IMR-90 (cell line): Measurements from ENCODE around the gene OTOG. TPM values are rescaled to one million over a fixed set of nuclear protein-coding genes. Genes with fewer than 3 reads are reported as not detected.

Source experiments
- ATAC-seq: fragments of 200-7000 bp; cut with Tn5 transposase; 2 replicates; pipeline ENCODE4 v1.9.1; 2020; ENCODE audit warnings: low read depth, mild to moderate bottlenecking, moderate library complexity
- BruUV-seq: library from RNA; stranded (reverse); fragments of 400-500 nt; replicated peaks from 2 replicates; lab custom pipeline; 2021; lab: Mats Ljungman, UMichigan
- CTCF ChIA-PET: fragments of 300-600 bp; formaldehyde crosslinking; extraction: SDS; loops from one replicate; lab custom pipeline; 2021; ENCODE audit warnings: antibody characterized with exemption; lab: Yijun Ruan, JAX
- POLR2A ChIA-PET: fragments of 300-600 bp; sonication (Branson Sonifier 250); formaldehyde crosslinking; loops from one replicate; lab custom pipeline; 2022; ENCODE audit warnings: antibody characterized with exemption; ENCODE audit not compliant: unreplicated experiment; lab: Charles Lee
- DNase-seq: peaks from one replicate; pipeline ENCODE4 v3.0.0; 2013
- H2AFZ ChIP-seq: replicated peaks from 2 replicates; pipeline ENCODE3; 2013; ENCODE audit warnings: low read length, mild to moderate bottlenecking; ENCODE audit not compliant: poor library complexity
- H2AK5ac ChIP-seq: 2 replicates; pipeline ENCODE4 v1.6.1; 2013; ENCODE audit warnings: low read depth, low read length, inconsistent platforms
- H2AK9ac ChIP-seq: replicated peaks from 2 replicates; pipeline ENCODE3; 2013; ENCODE audit warnings: mild to moderate bottlenecking, low read depth, low read length, moderate library complexity; ENCODE audit not compliant: poor library complexity
- H2BK120ac ChIP-seq: 2 replicates; pipeline ENCODE4 v1.6.1; 2013; ENCODE audit warnings: low read depth, low read length, inconsistent platforms
- H2BK15ac ChIP-seq: 3 replicates; pipeline ENCODE4 v1.6.1; 2013; ENCODE audit warnings: low read depth, low read length, inconsistent platforms
- H2BK20ac ChIP-seq: 2 replicates; pipeline ENCODE4 v1.6.1; 2013; ENCODE audit warnings: low read depth, mild to moderate bottlenecking, inconsistent platforms, low read length, moderate library complexity
- H2BK5ac ChIP-seq: 2 replicates; pipeline ENCODE4 v1.6.1; 2013; ENCODE audit warnings: mild to moderate bottlenecking, low read depth, low read length, inconsistent platforms; ENCODE audit not compliant: poor library complexity, severe bottlenecking
- H3K14ac ChIP-seq: replicated peaks from 2 replicates; pipeline ENCODE4 v1.6.1; 2013; ENCODE audit warnings: low read depth, low read length, inconsistent platforms
- H3K18ac ChIP-seq: 2 replicates; pipeline ENCODE4 v1.6.1; 2013; ENCODE audit warnings: low read depth, low read length, control low read depth
- H3K23ac ChIP-seq: 2 replicates; pipeline ENCODE4 v1.6.1; 2013; ENCODE audit warnings: low read depth, low read length, inconsistent platforms
- H3K27ac ChIP-seq: 2 replicates; pipeline ENCODE4 v1.5.1; 2013; ENCODE audit warnings: mild to moderate bottlenecking, control low read depth, low read length; ENCODE audit not compliant: insufficient read depth
- H3K27me3 ChIP-seq: 2 replicates; pipeline ENCODE4 v1.6.1; 2013; ENCODE audit warnings: low read length; ENCODE audit not compliant: control insufficient read depth, insufficient read depth
- H3K36me3 ChIP-seq: 2 replicates; pipeline ENCODE4 v1.6.1; 2013; ENCODE audit warnings: low read length, mixed read lengths; ENCODE audit not compliant: control insufficient read depth, insufficient read depth
- H3K4ac ChIP-seq: 2 replicates; pipeline ENCODE4 v1.6.1; 2013; ENCODE audit warnings: low read depth, low read length, inconsistent platforms
- H3K4me1 ChIP-seq: 2 replicates; pipeline ENCODE4 v1.6.1; 2013; ENCODE audit warnings: low read length, mixed read lengths; ENCODE audit not compliant: control insufficient read depth, insufficient read depth
- H3K4me2 ChIP-seq: 2 replicates; pipeline ENCODE4 v1.6.1; 2013; ENCODE audit warnings: low read depth, mild to moderate bottlenecking, control low read depth, low read length, moderate library complexity
- H3K4me3 ChIP-seq: 2 replicates; pipeline ENCODE4 v1.5.1; 2013; ENCODE audit warnings: low read depth, mild to moderate bottlenecking, control low read depth, low read length, moderate library complexity; ENCODE audit not compliant: insufficient read depth
- H3K56ac ChIP-seq: 2 replicates; pipeline ENCODE4 v1.6.1; 2013; ENCODE audit warnings: low read length, inconsistent platforms; ENCODE audit not compliant: insufficient read depth; ENCODE audit errors: extremely low read depth
- H3K79me1 ChIP-seq, 2 experiments: 2 replicates each; pipeline ENCODE4 v1.6.1; 2013; ENCODE audit warnings: low read length in 2 of 2, inconsistent platforms in 1 of 2, low read depth in 1 of 2
- H3K9ac ChIP-seq: 2 replicates; pipeline ENCODE4 v1.6.1; 2013; ENCODE audit warnings: low read depth, low read length, control low read depth
- H3K9me1 ChIP-seq: 2 replicates; pipeline ENCODE4 v1.6.1; 2013; ENCODE audit warnings: low read length, inconsistent platforms; ENCODE audit not compliant: insufficient read depth
- H3K9me3 ChIP-seq: 2 replicates; pipeline ENCODE4 v1.6.1; 2013; ENCODE audit warnings: low read length; ENCODE audit not compliant: control insufficient read depth, insufficient read depth
- H4K20me1 ChIP-seq: 2 replicates; pipeline ENCODE4 v1.6.1; 2013; ENCODE audit warnings: low read length, inconsistent platforms; ENCODE audit not compliant: insufficient read depth
- H4K5ac ChIP-seq: 2 replicates; pipeline ENCODE4 v1.6.1; 2013; ENCODE audit warnings: mild to moderate bottlenecking, low read depth, low read length, control low read depth
- H4K8ac ChIP-seq, 2 experiments: 2 replicates each; pipeline ENCODE4 v1.6.1; 2013; ENCODE audit warnings: low read depth in 2 of 2, low read length in 2 of 2, control low read depth in 1 of 2, inconsistent platforms in 1 of 2
- H4K91ac ChIP-seq: 2 replicates; pipeline ENCODE4 v1.6.1; 2013; ENCODE audit warnings: low read depth, low read length, inconsistent platforms; ENCODE audit not compliant: insufficient read depth
- CEBPB ChIP-seq: IDR thresholded peaks from 2 replicates; pipeline ENCODE4 v1.6.1; 2012; ENCODE audit warnings: low read depth, low read length, improper control_type of control experiment
- CHD1 ChIP-seq: IDR thresholded peaks from 2 replicates; pipeline ENCODE4 v1.6.1; 2012; ENCODE audit warnings: low read depth, low read length, improper control_type of control experiment
- POLR2A ChIP-seq: IDR thresholded peaks from 2 replicates; pipeline ENCODE4 v1.6.1; 2012; ENCODE audit warnings: mild to moderate bottlenecking, low read depth, low read length
- WGBS, 2 experiments: methylation state at CpG; one replicate each; pipeline versions ENCODE4 v1.1.5 to v1.1.7; 2013; ENCODE audit warnings: missing lambda C conversion rate in 2 of 2; ENCODE audit not compliant: insufficient read length in 1 of 2; ENCODE audit errors: extremely low coverage in 2 of 2; 5-methylcytosine and 5-hydroxymethylcytosine counted together
- dilution Hi-C: fragments of 300-500 bp; cut with HindIII; formaldehyde crosslinking; loops from one replicate; pipeline ENCODE4 v1.14.3; 2018; ENCODE audit warnings: low sequenced_read_pairs; ENCODE audit not compliant: unreplicated experiment
- in situ Hi-C: fragments of 300-500 bp; cut with MboI; formaldehyde crosslinking; loops from 3 replicates; pipeline ENCODE4 v1.14.3; 2019; ENCODE audit warnings: low sequenced_read_pairs, inconsistent platforms, mixed read lengths
- intact Hi-C: fragments of 100-400 bp; cut with micrococcal nuclease; formaldehyde crosslinking; loops from 2 replicates; pipeline ENCODE4 v1.10.0; 2022
- polyA plus RNA-seq, 3 experiments: library from polyadenylated mRNA; depleted of rRNA; stranded (reverse); fragments of >200 nt; gene quantifications; 2 replicates each; pipeline ENCODE4 v1.2.3, GENCODE V29; 2012; ENCODE audit warnings: low replicate concordance in 1 of 3
- total RNA-seq: library from RNA; depleted of rRNA; stranded (reverse); fragments of >200 nt; gene quantifications from 2 replicates; pipeline ENCODE4 v1.2.3, GENCODE V29; 2012

The OTOG gene
- total and polyA plus RNA-seq, 2 of the 4 experiments (the other 2 are of a cell fraction) = not detected

DNA sequence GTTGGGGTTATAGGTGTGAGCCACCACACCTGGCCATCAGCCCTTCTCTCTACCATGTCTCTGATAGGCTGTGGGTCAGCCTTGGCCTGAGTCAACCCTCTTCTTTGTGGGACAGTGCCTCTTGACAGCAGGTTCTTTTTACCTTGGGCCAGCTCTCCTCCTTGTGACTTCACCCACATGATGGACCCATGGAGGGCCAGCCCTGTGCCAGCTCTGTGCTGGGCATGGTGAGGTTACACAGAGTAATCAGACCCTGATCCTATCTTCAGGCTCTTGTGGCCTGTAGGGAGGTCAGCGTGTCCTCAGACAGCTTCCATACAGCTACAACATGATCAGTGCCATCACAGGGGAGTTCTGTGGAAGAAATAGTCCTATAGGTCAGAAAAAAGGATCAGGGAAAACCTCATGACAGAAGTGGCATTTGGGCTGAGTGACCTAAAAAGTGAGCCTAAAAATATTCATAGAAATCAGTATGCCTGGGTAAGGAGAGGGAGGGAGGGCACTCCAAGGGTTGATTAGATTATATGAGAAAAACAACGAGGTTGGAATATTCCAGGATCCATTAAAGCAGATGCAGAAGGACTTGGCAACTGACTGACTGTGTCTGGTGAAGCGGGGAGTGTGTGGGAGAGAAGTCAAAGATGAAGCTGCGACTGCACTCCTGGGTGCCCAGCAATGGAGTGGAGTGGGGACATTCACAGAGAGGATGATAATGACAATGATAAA lies 17.1 kb downstream of the OTOG start:
- Histone ChIP-seq H3K23ac (no peak overlapping the region), H3K27me3 (no peaks in the 10 kb centered on the region; the same call in 1 of the 2 replicates), H2BK5ac (no peak overlapping the region), H2BK20ac (no peak overlapping the region), H4K20me1 (no peaks in the 10 kb centered on the region), H3K14ac (no peak overlapping the region), H3K9ac (no peak overlapping the region), H2BK15ac (no peak overlapping the region), H4K8ac (no peak overlapping the region), H3K4me2 (no peak overlapping the region), H2BK120ac (no peak overlapping the region), H2AK9ac (no peak overlapping the region), H3K27ac (no peak overlapping the region), H3K36me3 (no peaks in the 10 kb centered on the region), H3K9me1 (no peaks in the 10 kb centered on the region), H3K9me3 (no peaks in the 10 kb centered on the region), H4K5ac (no peak overlapping the region), H4K91ac (no peak overlapping the region), H2AK5ac (no peak overlapping the region), H3K4ac (no peak overlapping the region), H3K4me1 (no peaks in the 10 kb centered on the region), H3K79me1 (no peaks in the 10 kb centered on the region), H3K4me3 (no peak overlapping the region), H3K56ac (no peak overlapping the region), H3K18ac (no peak overlapping the region), H2AFZ (no peak overlapping the region)
- ATAC-seq (no peak), DNase-seq (no peak)
- 31% methylated on average over 2 of the region's 4 CpGs; no CpG with 5 or more reads in 1 of the 2 experiments for WGBS, 2 experiments
- dilution Hi-C loops = no loop called here
- CTCF ChIA-PET = no interaction called here
- BruUV-seq = no TSS peak
- intact Hi-C loops = no loop called here
- in situ Hi-C loops = no loop called here
- TF ChIP-seq CHD1 (no peak), POLR2A (no peak), CEBPB (no peak)
- POLR2A ChIA-PET = no interaction called here
